Measurements from ENCODE around the gene NSD1.
A peak's percentile ranks its signal among the peaks of the same experiment; 100 is the strongest.

The NSD1 gene, protein sequence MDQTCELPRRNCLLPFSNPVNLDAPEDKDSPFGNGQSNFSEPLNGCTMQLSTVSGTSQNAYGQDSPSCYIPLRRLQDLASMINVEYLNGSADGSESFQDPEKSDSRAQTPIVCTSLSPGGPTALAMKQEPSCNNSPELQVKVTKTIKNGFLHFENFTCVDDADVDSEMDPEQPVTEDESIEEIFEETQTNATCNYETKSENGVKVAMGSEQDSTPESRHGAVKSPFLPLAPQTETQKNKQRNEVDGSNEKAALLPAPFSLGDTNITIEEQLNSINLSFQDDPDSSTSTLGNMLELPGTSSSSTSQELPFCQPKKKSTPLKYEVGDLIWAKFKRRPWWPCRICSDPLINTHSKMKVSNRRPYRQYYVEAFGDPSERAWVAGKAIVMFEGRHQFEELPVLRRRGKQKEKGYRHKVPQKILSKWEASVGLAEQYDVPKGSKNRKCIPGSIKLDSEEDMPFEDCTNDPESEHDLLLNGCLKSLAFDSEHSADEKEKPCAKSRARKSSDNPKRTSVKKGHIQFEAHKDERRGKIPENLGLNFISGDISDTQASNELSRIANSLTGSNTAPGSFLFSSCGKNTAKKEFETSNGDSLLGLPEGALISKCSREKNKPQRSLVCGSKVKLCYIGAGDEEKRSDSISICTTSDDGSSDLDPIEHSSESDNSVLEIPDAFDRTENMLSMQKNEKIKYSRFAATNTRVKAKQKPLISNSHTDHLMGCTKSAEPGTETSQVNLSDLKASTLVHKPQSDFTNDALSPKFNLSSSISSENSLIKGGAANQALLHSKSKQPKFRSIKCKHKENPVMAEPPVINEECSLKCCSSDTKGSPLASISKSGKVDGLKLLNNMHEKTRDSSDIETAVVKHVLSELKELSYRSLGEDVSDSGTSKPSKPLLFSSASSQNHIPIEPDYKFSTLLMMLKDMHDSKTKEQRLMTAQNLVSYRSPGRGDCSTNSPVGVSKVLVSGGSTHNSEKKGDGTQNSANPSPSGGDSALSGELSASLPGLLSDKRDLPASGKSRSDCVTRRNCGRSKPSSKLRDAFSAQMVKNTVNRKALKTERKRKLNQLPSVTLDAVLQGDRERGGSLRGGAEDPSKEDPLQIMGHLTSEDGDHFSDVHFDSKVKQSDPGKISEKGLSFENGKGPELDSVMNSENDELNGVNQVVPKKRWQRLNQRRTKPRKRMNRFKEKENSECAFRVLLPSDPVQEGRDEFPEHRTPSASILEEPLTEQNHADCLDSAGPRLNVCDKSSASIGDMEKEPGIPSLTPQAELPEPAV (N-terminal part only)

GRCh38 chr5:177133096-177133852 is at the start of gene NSD1:
Gene NSD1, plus strand, starts transcription at chr5:177133773. Its CDS starts 1,331 bp downstream, at chr5:177135104.
- DNase-seq: peak; percentile 93 to 94

- no peak for DNase-seq
Measured at GRCh38 chr5:177084175-177084574, 49.4 kb upstream of the NSD1 start.

DNA sequence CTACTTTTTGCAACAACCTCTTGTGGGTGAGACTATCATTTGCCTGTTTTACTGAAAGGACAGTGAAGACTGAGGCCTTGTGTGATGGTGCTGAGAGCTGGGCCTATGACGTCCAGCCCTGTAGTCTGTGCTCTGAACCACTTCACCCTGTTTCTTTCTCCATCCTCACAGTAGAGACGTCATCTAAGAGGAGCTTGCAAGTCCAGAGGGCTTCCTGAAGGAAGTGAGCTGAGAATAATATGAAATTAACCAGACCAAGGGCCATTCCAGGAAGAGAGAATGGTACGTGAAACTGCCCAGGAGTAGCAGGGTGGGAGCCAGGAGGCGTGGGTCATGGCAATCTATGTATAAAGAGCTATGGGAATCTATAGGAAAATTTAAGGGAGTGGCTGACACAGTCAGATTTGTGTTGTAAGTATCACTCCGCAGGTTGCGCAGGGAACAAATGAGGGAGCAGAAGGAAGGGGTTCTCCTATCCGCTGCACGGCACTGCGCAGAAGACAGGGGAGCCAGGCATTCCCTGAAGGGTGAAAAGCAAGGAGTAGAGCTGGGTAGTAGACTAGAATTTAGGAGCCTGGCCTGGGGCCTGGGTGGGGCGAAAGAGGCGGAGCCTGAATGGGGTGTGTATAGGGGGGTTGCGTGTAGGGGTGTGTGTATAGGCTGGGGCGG is 47.5 kb upstream of the NSD1 start:
- DNase-seq: no peak

DNA sequence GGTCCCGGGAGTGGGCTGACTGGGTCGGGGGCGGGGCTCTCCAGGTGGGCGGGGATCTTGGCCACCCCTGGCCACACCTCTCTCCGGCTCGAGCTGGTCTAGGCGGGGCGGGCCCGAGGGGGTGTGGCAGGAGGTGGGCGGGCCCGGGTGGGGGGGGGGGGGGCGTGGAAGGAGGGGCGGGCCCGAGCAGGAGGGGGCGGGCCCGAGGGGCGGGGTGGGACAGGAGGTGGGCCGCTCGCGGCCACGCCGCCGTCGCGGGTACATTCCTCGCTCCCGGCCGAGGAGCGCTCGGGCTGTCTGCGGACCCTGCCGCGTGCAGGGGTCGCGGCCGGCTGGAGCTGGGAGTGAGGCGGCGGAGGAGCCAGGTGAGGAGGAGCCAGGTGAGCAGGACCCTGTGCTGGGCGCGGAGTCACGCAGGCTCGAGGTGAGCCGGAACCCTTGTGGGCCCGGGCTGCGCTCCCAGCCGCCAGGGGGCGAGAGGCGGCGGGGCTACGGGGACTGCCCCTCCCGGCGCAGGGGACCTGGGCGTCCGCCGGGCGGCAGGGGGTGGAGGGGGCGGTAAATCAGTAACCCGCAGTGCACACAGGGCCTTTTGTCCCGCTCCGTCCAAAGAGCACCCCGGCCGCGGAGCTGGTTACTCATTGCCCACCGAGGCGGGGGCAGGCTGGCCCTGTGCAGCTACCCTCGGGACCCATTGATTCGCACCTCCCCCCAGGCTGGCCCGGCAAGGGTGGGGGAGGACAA is 46.7 kb upstream of the NSD1 start, which contains the start of gene FGFR4:
FGFR4 (plus strand) TSS at position 262 of the 744 bp plus-strand sequence. CDS start 2,688 bp downstream, outside the sequence.
- DNase-seq: peak; percentile 67 to 72

- no peak for DNase-seq
Measured at GRCh38 chr5:177087398-177088005, 46.1 kb upstream of the NSD1 start.

DNA sequence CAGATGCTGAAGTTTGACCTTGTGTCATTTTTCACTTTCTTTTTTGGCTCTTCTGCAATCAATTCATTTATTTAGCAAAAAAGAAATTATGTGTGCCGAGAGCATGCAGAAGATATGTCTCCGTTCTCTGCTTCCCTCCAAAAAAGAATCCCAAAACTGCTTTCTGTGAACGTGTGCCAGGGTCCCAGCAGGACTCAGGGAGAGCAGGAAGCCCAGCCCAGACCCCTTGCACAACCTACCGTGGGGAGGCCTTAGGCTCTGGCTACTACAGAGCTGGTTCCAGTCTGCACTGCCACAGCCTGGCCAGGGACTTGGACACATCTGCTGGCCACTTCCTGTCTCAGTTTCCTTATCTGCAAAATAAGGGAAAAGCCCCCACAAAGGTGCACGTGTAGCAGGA is 44.4 kb upstream of the NSD1 start:
- DNase-seq: no peak

DNA sequence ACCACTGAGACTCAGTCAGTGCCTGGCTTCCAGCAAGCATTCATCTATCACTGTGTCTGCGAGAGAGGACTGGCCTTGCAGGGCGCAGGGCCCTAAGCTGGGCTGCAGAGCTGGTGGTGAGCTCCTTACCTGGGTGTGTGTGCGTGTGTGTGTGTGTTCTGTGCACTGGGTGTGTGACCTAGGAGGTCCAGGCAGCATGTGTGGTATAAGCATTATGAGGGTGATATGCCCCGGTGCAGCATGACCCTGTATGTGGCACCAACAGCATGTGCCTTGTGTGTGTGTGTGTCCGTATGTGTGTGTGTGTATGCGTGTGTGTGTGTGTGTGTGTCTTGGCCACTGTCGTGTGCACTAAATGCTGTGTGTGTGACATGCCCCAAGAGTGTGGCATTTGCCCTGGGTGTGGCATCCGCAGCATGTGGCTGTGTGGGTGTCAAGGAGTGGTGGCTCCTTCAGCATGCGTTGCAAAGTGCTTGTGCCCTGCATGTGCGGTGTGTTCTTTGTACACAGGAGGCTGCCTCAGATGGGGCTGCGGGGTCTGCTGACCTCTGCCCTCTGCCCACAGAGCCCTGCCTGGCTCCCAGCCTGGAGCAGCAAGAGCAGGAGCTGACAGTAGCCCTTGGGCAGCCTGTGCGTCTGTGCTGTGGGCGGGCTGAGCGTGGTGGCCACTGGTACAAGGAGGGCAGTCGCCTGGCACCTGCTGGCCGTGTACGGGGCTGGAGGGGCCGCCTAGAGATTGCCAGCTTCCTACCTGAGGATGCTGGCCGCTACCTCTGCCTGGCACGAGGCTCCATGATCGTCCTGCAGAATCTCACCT is 43.5 kb upstream of the NSD1 start:
- DNase-seq: no peak

DNA sequence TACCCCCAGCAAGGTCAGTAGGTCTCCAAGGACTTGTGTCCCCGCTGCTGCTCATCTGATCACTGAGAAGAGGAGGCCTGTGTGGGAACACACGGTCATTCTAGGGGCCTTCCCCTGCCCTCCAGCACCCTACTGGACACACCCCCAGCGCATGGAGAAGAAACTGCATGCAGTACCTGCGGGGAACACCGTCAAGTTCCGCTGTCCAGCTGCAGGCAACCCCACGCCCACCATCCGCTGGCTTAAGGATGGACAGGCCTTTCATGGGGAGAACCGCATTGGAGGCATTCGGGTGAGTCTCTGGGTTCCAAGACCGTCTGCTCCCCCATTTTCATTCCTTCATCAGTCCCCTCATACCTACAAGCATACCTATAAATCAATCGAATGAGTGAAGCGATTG is 42.8 kb upstream of the NSD1 start:
- no peak for DNase-seq

GRCh38 chr5:177091232-177091631 is 42.3 kb upstream of the NSD1 start:
- no peak for DNase-seq

DNA sequence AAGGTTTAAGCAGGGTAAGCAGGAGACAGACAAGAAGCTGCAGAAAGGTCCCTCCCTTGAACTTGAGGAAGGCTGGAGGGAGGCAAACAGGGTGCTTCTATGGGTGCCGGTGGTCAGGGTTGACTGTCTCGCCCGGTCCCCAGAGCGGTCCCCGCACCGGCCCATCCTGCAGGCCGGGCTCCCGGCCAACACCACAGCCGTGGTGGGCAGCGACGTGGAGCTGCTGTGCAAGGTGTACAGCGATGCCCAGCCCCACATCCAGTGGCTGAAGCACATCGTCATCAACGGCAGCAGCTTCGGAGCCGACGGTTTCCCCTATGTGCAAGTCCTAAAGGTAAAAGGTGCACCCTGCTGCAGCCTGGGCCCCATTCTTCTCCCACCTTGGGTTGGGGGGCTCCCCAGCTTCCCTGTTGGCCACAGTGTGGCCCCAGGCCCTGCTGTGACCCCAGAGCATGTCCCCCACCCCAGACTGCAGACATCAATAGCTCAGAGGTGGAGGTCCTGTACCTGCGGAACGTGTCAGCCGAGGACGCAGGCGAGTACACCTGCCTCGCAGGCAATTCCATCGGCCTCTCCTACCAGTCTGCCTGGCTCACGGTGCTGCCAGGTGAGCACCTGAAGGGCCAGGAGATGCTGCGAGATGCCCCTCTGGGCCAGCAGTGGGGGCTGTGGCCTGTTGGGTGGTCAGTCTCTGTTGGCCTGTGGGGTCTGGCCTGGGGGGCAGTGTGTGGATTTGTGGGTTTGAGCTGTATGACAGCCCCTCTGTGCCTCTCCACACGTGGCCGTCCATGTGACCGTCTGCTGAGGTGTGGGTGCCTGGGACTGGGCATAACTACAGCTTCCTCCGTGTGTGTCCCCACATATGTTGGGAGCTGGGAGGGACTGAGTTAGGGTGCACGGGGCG is 41.1 kb upstream of the NSD1 start:
- DNase-seq: no peak

- DNase-seq: no peak
Measured at GRCh38 chr5:177093082-177093712, 40.4 kb upstream of the NSD1 start.

GRCh38 chr5:177093803-177094202 is 39.8 kb upstream of the NSD1 start:
- no peak for DNase-seq

- no peak for DNase-seq
Measured at GRCh38 chr5:177094224-177095087, 39.1 kb upstream of the NSD1 start.

DNA sequence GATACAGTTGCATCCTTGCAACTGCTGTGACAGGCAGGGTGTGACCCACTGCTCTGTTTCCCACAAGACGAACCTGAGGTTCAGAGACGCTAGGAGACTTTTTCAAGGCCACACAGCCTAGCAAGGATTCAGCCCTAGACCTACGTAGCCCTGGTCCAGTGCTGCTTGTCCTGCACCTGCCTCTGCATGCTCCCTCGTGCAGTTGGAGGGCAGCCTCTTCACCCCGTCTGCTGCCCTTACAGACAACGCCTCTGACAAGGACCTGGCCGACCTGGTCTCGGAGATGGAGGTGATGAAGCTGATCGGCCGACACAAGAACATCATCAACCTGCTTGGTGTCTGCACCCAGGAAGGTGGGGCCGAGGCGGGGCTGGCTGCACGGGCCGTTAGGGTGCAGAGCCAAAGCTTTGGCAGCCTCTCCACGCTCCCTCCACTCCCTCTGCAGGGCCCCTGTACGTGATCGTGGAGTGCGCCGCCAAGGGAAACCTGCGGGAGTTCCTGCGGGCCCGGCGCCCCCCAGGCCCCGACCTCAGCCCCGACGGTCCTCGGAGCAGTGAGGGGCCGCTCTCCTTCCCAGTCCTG is 38.4 kb upstream of the NSD1 start:
- DNase-seq: no peak

DNA sequence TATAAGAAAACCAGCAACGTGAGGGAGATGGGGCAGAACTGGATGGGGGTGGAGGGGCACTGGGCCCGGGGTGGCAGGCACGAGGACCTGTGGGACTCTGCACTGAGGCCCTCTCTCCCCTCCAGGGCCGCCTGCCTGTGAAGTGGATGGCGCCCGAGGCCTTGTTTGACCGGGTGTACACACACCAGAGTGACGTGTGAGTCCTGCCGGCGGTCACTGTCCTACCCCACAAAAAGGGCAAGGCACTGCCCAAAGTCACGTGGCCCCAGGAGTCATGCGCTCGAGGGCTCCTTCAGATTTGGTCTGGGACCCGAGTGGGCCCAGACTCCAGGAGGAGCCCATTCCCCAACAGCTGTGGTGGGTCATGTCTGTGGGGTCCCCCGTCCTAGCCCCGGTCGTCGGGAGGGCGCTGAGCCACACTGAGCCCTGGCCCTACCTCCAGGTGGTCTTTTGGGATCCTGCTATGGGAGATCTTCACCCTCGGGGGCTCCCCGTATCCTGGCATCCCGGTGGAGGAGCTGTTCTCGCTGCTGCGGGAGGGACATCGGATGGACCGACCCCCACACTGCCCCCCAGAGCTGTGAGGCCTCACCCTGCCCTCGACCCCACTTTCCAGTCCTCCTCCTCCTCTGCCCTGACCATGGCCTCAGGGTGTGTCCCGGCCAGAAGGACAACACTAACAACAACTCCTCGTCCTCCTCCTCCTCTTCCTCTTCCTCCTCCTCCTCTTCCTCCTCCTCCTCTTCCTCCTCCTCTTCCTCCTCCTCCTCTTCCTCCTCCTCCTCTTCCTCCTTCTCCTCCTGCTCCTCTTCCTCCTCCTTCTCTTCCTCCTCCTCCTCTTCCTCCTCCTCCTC is 37.2 kb upstream of the NSD1 start:
- DNase-seq: no peak
